Stomach (tissue), 4 donors: ENCODE measurements around the gene RNU6-9.

ENCODE experiments used
- EP300 ChIP-seq: sonication (generic); formaldehyde crosslinking; IDR thresholded peaks from one replicate; pipeline ENCODE4 v1.6.1; 2017; ENCODE audit warnings: antibody characterized with exemption
- POLR2A ChIP-seq, 4 donors: fragments of 450-650 bp; IDR thresholded peaks; one replicate each; pipeline ENCODE4 v1.6.1; 2016; ENCODE audit warnings: antibody characterized with exemption in 4 of 4, control low read depth in 2 of 4, mild to moderate bottlenecking in 1 of 4, moderate library complexity in 1 of 4
- POLR2AphosphoS5 ChIP-seq, 3 donors: sonication (generic); formaldehyde crosslinking; IDR thresholded peaks; one replicate each; pipeline ENCODE4 v1.6.1; 2016; ENCODE audit warnings: antibody characterized with exemption in 3 of 3
- TF ChIP-seq, protein P1 (sequence below), 7 experiments: fragments of 450-650 bp in 4 of 7; fragments of 200-600 bp in 3 of 7; sonication (generic) in 3 of 7; IDR thresholded peaks; one replicate each; pipeline ENCODE4 v1.5.1; 2016 to 2019; ENCODE audit warnings: antibody characterized with exemption in 7 of 7, control low read depth in 2 of 7, mild to moderate bottlenecking in 1 of 7

DNA sequence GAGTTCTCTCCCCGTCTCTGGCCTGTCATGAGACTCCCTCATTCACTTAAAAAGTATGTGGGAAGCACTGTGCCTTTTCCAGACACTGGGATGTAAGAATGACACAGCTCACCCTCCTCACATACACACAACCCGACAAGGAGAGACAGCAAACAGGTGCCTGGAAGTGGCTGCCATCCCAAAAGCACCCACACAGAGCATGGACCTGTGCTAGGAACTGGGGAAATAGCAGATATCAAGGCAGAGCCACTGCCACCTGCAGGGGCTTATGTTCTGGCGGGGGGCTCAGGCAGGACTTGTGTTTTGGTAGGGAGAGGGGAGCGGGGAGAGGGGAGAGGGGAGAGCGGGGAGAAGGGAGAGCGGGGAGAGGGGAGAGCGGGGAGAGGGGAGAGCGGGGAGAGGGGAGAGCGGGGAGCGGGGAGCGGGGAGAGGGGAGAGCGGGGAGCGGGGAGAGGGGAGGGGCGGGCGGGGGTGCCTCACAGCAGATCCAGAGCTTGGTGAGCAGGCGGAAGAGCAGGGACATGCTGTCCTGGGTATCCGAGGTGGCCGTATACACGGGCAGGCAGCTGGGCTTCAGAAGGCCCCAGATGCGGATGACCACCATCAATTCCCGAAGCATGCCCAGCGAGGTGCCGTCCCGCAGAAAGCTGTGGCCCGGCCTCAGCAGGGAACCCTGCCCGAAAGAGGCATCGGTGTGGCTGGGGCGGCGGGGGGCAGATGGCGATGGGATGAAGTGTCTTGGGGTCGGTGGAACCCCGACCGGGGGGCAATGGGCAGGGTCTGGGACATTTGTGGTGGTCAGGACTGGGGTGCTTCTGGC lies 21.6 kb upstream of the RNU6-9 start:
- TF ChIP-seq, protein P1, sequence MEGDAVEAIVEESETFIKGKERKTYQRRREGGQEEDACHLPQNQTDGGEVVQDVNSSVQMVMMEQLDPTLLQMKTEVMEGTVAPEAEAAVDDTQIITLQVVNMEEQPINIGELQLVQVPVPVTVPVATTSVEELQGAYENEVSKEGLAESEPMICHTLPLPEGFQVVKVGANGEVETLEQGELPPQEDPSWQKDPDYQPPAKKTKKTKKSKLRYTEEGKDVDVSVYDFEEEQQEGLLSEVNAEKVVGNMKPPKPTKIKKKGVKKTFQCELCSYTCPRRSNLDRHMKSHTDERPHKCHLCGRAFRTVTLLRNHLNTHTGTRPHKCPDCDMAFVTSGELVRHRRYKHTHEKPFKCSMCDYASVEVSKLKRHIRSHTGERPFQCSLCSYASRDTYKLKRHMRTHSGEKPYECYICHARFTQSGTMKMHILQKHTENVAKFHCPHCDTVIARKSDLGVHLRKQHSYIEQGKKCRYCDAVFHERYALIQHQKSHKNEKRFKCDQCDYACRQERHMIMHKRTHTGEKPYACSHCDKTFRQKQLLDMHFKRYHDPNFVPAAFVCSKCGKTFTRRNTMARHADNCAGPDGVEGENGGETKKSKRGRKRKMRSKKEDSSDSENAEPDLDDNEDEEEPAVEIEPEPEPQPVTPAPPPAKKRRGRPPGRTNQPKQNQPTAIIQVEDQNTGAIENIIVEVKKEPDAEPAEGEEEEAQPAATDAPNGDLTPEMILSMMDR (IDR thresholded peaks at IDR 0.05) = no peak
- TF ChIP-seq POLR2A (IDR thresholded peaks at IDR 0.05) (no peak), POLR2AphosphoS5 (IDR thresholded peaks at IDR 0.05) (no peak), EP300 (no peak)
